Skeletal muscle satellite cell (primary cell): ENCODE data around the gene MYB.
"Not testable (repeated sequence)": the region's sequence is repeated elsewhere in the genome, so short reads cannot be mapped to it uniquely, and the experiment has no call there.

Experiments used
- H3K27me3 ChIP-seq: 2 replicates; pipeline ENCODE4 v1.7.0; 2013; ENCODE audit warnings: low read length; ENCODE audit not compliant: control insufficient read depth, insufficient read depth
- H3K36me3 ChIP-seq: 2 replicates; pipeline ENCODE4 v1.7.0; 2013; ENCODE audit warnings: mild to moderate bottlenecking, control low read depth, low read length; ENCODE audit not compliant: insufficient read depth
- H3K4me1 ChIP-seq: 2 replicates; pipeline ENCODE4 v1.7.0; 2013; ENCODE audit warnings: low read length; ENCODE audit not compliant: control insufficient read depth, insufficient read depth
- H3K4me2 ChIP-seq: 2 replicates; pipeline ENCODE4 v1.7.0; 2013; ENCODE audit warnings: mild to moderate bottlenecking, low read length
- H3K4me3 ChIP-seq: 2 replicates; pipeline ENCODE4 v1.7.0; 2013; ENCODE audit warnings: low read length
- H3K9ac ChIP-seq: 2 replicates; pipeline ENCODE4 v1.7.0; 2013; ENCODE audit warnings: mild to moderate bottlenecking, low read depth, low read length, moderate library complexity
- H3K9me3 ChIP-seq: replicated peaks from 2 replicates; pipeline ENCODE4 v1.7.0; 2013; ENCODE audit warnings: mild to moderate bottlenecking, control low read depth, low read length

The MYB gene

DNA sequence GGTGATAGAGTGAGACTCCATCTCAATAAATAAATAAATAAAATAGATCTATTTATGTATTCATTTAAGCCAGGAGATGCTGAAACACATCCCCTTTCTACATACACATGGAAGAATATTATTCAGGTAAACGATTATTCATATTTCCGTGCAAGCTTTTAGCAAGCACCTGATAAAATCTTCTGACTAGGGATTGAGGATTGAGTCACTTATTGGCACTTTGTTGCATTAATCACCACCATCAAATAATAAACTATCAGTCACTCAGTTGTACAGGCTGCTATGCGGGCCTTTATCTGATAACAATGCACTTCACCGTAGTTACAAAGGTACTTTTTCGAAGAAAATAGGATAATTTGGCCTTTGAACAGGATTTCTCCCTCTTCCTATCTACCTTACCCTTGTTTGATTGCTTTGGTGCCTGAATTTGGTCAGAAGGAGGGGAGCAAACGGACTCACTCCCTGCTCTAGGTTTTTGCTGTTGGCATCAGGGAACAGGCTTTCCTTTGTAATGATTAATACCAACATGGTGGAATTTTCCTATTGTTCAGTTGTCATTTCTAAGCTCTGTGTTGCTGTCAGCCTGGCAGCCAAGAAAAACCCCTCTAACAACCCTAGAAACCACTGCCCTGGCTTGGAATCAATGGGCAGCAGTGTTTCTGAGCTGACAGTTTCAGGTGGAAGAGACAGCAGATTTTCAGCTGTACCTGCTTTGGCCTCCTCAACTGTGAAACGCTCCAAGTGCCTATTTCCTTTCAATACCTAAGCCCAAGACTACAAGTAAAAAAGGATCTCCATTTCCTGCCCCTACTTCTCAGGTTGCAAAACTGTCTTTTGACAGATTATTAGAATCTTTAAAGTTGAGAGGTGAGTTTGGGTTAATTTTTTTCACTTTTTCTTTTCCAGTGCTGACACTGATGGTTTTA is 63.0 kb downstream of the MYB start:
- Histone ChIP-seq H3K9ac (no peak overlapping the region), H3K4me1 (no peaks in the 10 kb centered on the region), H3K4me3 (no peak overlapping the region), H3K9me3 (no peaks in the 10 kb centered on the region), H3K36me3 (no peaks in the 10 kb centered on the region), H3K4me2 (no peak overlapping the region), H3K27me3 (no peaks in the 10 kb centered on the region)

GRCh38 chr6:135244805-135245204 is 63.7 kb downstream of the MYB start:
- Histone ChIP-seq H3K36me3 (no peaks in the 10 kb centered on the region), H3K27me3 (no peaks in the 10 kb centered on the region), H3K9ac (no peak overlapping the region)

DNA sequence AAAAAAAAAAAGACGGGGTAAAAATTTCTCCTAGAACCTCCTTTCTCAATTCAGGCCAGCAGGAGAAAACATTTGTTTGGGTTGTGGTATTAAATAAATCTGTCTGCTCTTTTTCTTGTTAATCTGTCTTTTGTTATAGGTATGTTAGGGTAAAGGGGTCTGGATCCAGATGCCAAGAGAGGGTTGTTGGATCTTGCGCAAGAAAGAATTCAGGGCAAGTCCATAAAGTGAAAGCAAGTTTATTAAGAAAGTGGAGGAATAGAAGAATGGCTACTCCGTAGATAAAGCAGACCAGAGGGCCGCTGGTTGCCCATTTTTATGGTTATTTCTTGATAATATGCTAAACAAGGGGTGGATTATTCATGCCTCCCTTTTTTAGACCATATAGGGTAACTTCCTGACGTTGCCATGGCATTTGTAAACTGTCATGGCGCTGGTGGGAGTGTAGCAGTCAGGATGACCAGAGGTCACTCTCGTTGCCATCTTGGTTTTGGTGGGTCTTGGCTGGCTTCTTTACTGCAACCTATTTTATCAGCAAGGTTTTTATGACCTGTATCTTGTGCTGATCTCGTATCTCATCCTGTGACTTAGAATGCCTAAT is 65.4 kb downstream of the MYB start:
- not testable (repeated sequence) for H3K9ac ChIP-seq, H3K9me3 ChIP-seq, H3K4me3 ChIP-seq, H3K4me1 ChIP-seq, H3K36me3 ChIP-seq, H3K4me2 ChIP-seq, H3K27me3 ChIP-seq

More at GRCh38 chr6:135244805-135245204, 63.7 kb downstream of the MYB start:
- Histone ChIP-seq H3K9me3 (no peaks in the 10 kb centered on the region), H3K4me2 (no peak overlapping the region), H3K4me1 (no peaks in the 10 kb centered on the region), H3K4me3 (no peak overlapping the region)

- H3K9ac ChIP-seq: no peak overlapping the region
- H3K27me3 ChIP-seq: no peaks in the 10 kb centered on the region
- no peaks in the 10 kb centered on the region for H3K36me3 ChIP-seq
- H3K4me2 ChIP-seq: no peak overlapping the region
- H3K9me3 ChIP-seq: no peaks in the 10 kb centered on the region
- no peak overlapping the region for H3K4me3 ChIP-seq
- no peaks in the 10 kb centered on the region for H3K4me1 ChIP-seq
Observed at GRCh38 chr6:135250234-135250633, 69.1 kb downstream of the MYB start.

DNA sequence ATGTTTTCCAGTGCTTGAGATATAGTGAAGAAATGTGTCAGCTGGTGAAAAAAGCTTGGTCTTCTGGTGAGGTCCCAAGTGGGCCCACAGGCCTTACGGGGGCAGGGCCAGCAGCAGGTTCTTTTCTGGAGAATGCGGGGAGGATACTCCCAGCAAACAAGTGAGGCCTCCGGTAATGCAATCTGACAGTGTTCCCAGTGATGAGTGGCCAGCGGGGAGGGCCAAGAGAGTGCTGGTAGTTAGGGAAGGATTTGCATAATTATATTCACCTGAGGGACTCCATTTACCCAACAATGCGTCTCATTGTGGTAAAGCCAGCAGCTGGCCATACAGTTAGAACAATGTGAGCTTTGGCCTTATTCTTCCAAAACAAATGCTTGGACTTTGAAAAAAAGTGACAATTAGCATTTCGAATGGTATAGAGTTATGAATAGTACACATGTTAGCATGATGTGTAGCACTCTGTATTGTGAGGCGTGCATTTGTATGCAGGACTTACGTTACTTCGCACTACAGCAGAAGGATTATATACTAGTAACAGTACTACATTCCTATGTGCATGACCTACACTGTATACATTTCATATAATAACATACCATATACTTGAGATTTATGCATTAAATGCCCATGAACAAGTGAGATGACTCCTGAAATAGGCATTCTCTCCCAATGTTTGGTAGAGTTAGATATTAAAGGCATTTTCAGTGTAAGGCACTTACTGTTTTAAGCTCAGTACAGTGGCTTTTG is 69.8 kb downstream of the MYB start:
- Histone ChIP-seq H3K36me3 (no peaks in the 10 kb centered on the region), H3K4me1 (no peaks in the 10 kb centered on the region), H3K27me3 (no peaks in the 10 kb centered on the region), H3K4me3 (no peak overlapping the region), H3K9ac (no peak overlapping the region), H3K4me2 (no peak overlapping the region), H3K9me3 (no peaks in the 10 kb centered on the region)

- H3K4me3 ChIP-seq: no peak overlapping the region
- no peaks in the 10 kb centered on the region for H3K4me1 ChIP-seq
- H3K4me2 ChIP-seq: no peak overlapping the region
- H3K9me3 ChIP-seq: no peaks in the 10 kb centered on the region
- H3K9ac ChIP-seq: no peak overlapping the region
- H3K27me3 ChIP-seq: no peaks in the 10 kb centered on the region
- H3K36me3 ChIP-seq: no peaks in the 10 kb centered on the region
Observed at GRCh38 chr6:135251498-135252441, 70.7 kb downstream of the MYB start.

- Histone ChIP-seq H3K36me3 (no peaks in the 10 kb centered on the region), H3K9me3 (no peaks in the 10 kb centered on the region), H3K4me2 (no peak overlapping the region), H3K9ac (no peak overlapping the region), H3K27me3 (no peaks in the 10 kb centered on the region), H3K4me1 (no peaks in the 10 kb centered on the region), H3K4me3 (no peak overlapping the region)
Observed at GRCh38 chr6:135254471-135254870, 73.4 kb downstream of the MYB start.

DNA sequence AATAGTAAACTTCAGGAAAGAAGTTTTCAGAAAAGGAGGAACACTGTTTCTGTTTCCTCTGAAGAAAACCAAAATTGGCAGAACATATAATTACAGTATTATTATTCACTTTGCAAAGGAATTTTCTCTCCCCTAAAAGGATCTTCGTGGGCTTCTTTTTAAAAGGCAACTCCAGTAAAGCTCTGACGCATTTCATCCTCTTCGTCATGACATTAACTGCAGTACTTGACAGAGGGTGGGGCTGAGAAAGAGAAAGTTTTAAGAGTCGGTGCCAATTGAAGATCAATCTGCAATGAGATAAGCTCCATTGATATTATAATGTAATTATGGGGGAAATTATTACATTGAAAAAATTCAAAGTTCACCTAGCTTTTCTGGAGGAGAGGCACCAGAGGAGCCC is 75.8 kb downstream of the MYB start:
- Histone ChIP-seq H3K36me3 (no peaks in the 10 kb centered on the region), H3K9me3 (no peaks in the 10 kb centered on the region), H3K27me3 (no peaks in the 10 kb centered on the region), H3K9ac (no peak overlapping the region), H3K4me1 (no peaks in the 10 kb centered on the region), H3K4me2 (no peak overlapping the region), H3K4me3 (no peak overlapping the region)

DNA sequence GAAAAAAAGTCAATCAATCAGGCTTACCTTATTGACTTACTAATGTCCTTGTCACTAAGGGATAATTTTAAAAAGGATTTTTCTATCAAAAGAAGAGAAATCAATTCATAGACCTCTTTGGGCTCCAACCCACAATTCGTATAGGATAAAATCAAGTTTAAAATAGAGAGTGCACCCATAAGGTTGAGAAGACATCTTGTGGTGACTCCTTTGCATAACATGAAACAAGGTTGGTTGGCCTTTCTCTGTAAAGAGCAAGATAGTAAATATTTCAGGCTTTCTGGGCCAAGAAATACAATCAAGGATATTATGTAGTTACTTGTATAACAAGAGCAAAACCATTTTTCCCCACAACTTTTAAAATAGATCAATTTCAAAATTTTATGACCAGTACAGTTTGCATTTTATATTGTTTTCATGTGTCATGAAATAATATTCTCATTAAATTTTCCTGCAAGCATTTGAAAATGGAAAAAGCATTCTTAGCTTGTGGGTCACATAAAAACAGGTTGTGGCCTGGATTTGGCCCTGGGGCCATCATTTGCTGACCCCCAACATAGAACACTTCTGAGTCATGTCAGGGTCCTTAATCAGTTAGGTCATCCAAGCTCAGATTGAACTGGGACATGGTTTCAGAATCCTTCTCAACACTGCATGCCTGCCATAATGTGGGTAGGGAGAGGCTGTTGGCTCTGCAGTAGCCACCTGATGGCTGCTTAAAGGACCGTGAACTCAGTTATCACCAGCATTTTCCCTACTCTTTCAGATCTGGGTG is 76.7 kb downstream of the MYB start:
- Histone ChIP-seq H3K36me3 (no peaks in the 10 kb centered on the region), H3K27me3 (no peaks in the 10 kb centered on the region), H3K4me1 (no peaks in the 10 kb centered on the region), H3K9ac (no peak overlapping the region), H3K4me2 (no peak overlapping the region), H3K9me3 (no peaks in the 10 kb centered on the region), H3K4me3 (no peak overlapping the region)

DNA sequence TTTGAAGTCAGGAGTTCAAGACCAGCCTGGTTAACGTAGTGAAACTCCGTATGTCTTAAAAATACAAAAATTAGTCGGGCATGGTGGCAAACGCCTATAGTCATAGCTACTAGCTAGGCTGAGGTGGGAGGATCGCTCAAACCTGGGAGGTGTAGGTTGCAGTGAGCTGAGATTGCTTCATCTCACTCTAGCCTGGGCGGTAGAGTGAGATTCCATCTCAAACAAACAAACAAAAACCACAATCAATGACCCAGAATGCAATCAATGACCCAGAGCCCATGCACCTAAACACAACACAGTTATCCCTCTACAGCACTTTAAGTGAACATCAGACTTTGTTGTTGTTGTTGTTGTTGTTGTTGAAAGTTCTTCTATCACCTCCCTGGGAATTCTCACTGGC is 77.9 kb downstream of the MYB start:
- Histone ChIP-seq H3K4me3 (no peak overlapping the region), H3K27me3 (no peaks in the 10 kb centered on the region), H3K36me3 (no peaks in the 10 kb centered on the region), H3K4me1 (no peaks in the 10 kb centered on the region), H3K9me3 (no peaks in the 10 kb centered on the region), H3K4me2 (no peak overlapping the region), H3K9ac (no peak overlapping the region)
